HG03378 (cell line): ENCODE data around the gene BTBD16.

Experiments used
- ATAC-seq: cut with Tn5 transposase; IDR thresholded peaks from one replicate; pipeline ENCODE4 v1.9.1; 2021; ENCODE audit warnings: mild to moderate bottlenecking, moderate library complexity; ENCODE audit not compliant: unreplicated experiment

Gene BTBD16

GRCh38 chr10:122362621-122363020, 91.5 kb downstream of the BTBD16 start:
- ATAC-seq: no peak

GRCh38 chr10:122363311-122363710, 92.2 kb downstream of the BTBD16 start:
- no peak for ATAC-seq

DNA sequence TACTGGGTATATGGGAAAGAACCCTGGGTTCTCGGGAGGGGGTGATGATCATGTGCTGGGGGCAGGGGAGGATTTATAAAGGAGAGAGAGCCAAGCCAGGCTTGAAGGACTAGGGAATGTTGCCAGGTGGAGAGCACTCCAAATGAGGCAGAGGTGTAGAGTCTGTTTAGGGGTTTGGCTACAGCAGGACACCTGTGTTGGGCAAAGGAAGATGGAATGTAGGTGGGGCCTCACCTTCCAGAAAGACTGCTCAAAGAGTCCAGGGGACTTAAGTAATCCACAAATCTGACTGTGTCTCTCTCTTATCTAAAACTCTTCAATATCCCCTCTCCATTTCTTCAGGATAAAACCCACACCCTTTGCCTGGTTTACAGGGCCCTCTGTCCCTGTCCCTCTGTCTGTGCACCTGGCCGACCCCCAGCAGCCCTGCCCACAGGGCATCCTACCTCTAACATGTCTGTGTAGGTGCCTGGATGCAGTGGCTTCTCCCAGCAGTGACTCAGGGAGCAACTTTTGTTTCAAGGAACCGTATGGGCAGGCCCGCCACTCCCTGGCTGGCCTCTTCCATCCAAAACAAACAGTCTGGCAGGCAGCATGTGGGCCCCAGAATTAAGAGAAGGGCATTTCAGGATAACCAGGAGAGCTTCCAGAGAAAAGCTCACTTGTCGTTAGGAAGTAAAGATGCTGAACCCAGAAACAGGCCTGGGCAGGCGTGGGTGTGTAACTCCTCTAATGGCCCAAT, 92.8 kb downstream of the BTBD16 start:
- no peak for ATAC-seq

GRCh38 chr10:122368502-122369254, 97.6 kb downstream of the BTBD16 start:
- no peak for ATAC-seq

DNA sequence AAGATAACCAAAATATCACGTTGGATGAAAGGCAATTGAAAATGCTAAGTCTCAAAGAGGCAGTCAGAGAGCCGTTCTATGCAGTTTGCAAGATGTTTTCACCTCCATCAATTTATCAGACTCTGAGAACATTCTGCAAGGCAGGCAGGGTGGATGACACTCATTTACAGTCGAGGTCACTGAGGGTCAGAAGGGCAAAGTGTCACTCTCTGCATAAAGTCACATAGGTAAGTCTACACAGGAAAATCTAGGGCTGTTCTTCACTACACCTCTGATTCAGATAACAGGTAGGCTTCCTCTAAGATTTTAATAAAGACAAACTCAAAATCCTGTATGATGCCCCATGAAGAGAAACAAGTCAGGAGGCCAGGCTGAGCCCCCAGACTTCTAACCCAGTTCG, 102.0 kb downstream of the BTBD16 start:
- no peak for ATAC-seq

- ATAC-seq: no peak
Observed at GRCh38 chr10:122373721-122374120, 102.6 kb downstream of the BTBD16 start.

GRCh38 chr10:122374237-122374858, 103.3 kb downstream of the BTBD16 start, which contains the start of gene PLEKHA1:
TSS of gene PLEKHA1 (plus strand) at chr10:122374708. CDS start at chr10:122393201, 18,493 bp downstream.
- peak; percentile 70 for ATAC-seq

DNA sequence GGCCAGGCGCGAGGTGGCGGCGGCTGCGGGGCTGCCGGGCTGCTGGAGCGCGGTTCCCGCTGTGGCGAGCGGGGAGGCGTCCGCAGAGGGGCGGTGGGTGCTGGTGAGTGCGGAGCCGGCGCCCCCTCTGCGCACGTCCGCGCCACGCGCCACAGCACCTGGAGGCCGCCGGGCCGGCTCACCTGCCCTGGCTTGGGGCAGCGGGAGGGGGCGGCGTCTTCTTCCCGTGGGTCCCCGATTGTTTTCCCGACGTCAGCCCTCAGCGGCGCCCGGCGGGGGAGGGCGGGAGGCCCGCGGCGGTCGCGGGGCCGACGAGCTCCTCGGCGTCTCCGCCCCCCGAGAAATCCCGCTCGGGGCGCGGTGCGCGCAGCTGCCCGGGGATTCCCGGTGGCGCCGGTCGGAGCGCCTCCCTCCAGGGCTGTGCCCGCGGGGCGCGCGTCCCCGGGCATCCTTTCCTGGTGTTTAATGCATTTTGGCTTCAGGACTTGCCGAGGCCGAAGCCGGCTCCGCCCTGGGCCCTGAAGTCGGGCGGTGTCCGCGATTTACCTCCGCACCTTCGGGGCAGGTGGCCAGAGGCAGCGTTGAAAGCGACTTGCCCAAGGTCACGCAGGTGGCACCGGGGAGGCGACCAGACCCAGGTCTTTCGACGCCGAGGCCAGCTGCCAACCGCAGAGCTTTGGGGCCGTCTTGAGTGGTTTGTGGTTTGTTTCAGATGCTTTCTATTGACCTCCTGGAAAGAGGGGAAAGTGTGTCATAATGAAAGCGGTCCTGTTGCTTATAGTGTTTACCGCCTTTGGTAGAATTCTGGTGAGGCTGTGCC, 104.0 kb downstream of the BTBD16 start:
- ATAC-seq: peak; percentile 66

DNA sequence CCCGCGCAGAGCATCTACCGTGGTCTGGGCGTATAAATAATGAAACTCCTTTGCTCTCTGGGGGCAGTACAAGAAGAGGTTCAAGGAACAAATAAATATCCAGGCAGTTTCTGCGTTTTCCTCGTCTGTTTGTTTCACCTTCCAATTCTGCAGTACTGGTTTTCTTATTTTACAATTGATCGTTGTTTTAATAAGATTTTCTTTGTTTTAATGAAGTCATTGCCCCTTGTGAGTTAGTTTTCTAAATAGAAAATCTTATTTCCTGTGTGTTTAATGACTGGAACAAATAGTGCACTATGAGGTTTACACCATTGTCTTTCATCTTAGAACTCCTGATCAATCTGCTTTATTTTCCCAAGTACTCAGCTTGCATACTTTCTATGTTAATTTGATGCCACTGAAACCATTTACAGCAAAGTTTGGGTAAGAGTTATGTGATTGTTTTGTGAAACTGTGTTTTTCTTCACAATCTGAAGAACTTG, 104.6 kb downstream of the BTBD16 start:
- no peak for ATAC-seq

GRCh38 chr10:122376364-122376961, 105.4 kb downstream of the BTBD16 start:
- no peak for ATAC-seq

GRCh38 chr10:122379041-122379440, 107.9 kb downstream of the BTBD16 start:
- ATAC-seq: no peak

GRCh38 chr10:122379537-122379936, 108.4 kb downstream of the BTBD16 start:
- no peak for ATAC-seq

GRCh38 chr10:122380703-122381102, 109.6 kb downstream of the BTBD16 start:
- no peak for ATAC-seq

GRCh38 chr10:122381680-122382079, 110.6 kb downstream of the BTBD16 start:
- no peak for ATAC-seq

GRCh38 chr10:122386514-122386913, 115.4 kb downstream of the BTBD16 start:
- no peak for ATAC-seq

GRCh38 chr10:122387572-122387971, 116.5 kb downstream of the BTBD16 start:
- no peak for ATAC-seq
